SK-N-MC (cell line): ENCODE data around the gene WDFY4.

Experiments
- EZH2 ChIP-seq: fragments of 200-600 bp; sonication (generic); IDR thresholded peaks from one replicate; pipeline ENCODE4 v1.6.1; 2017; ENCODE audit warnings: antibody characterized with exemption
- POLR2AphosphoS5 ChIP-seq: IDR thresholded peaks from 2 replicates; pipeline ENCODE4 v1.6.1; 2012; ENCODE audit warnings: mild to moderate bottlenecking, low read depth, low read length, borderline replicate concordance

DNA sequence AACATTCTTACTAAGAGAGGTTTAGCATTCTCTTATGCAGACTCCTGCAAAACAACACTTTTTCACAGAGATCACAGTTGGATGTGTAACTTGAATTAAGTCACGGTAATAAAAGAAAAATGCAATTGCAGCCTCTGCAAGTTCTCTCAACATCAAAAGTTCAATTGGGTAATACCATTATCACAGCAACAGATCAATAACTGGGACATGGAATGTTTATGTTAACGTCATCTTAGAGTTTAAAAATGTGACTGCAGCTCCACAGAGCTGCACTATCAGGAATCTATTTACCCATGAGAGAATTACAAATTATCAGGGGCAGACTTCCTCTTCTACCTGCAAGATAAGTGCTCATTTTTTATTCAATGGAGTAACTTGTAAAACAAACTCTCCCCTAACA lies 344.0 kb downstream of the WDFY4 start:
- TF ChIP-seq EZH2 (no peak), POLR2AphosphoS5 (no peak)
